HUES6 (cell line): ENCODE results near the gene SDHA.
"Not testable (repeated sequence)": the region's sequence is repeated elsewhere in the genome, so short reads cannot be mapped to it uniquely, and the experiment has no call there.

ENCODE experiments used
- H3K27ac ChIP-seq: 2 replicates; pipeline ENCODE4 v1.7.0; 2013; ENCODE audit warnings: low read depth, mild to moderate bottlenecking, low read length, inconsistent platforms
- H3K27me3 ChIP-seq: 2 replicates; pipeline ENCODE4 v1.6.1; 2013; ENCODE audit warnings: low read length; ENCODE audit not compliant: control insufficient read depth, insufficient read depth
- H3K36me3 ChIP-seq: 2 replicates; pipeline ENCODE4 v1.6.1; 2013; ENCODE audit warnings: low read length; ENCODE audit not compliant: control insufficient read depth, insufficient read depth
- H3K4me1 ChIP-seq: 2 replicates; pipeline ENCODE4 v1.6.1; 2013; ENCODE audit warnings: low read length; ENCODE audit not compliant: control insufficient read depth, insufficient read depth
- H3K4me3 ChIP-seq: 2 replicates; pipeline ENCODE4 v1.5.1; 2013; ENCODE audit warnings: low read depth, low read length
- H3K9ac ChIP-seq: one replicate; pipeline ENCODE4 v1.6.1; 2013; ENCODE audit warnings: mild to moderate bottlenecking, low read length
- H3K9me3 ChIP-seq: 2 replicates; pipeline ENCODE4 v1.6.1; 2013; ENCODE audit warnings: low read depth, low read length; ENCODE audit not compliant: control insufficient read depth, insufficient read depth

SDHA gene

GRCh38 chr5:264338-264737, 46.2 kb downstream of the SDHA start:
- Histone ChIP-seq H3K9me3 (no peaks in the 10 kb centered on the region), H3K4me3 (no peak overlapping the region), H3K36me3 (peaks cover 20% of the 10 kb centered on the region), H3K27me3 (no peaks in the 10 kb centered on the region), H3K4me1 (no peaks in the 10 kb centered on the region), H3K27ac (no peak overlapping the region), H3K9ac (no peak overlapping the region)

- peaks cover 20% of the 10 kb centered on the region for H3K36me3 ChIP-seq
- not testable (repeated sequence) for H3K9me3 ChIP-seq, H3K4me3 ChIP-seq, H3K27ac ChIP-seq, H3K9ac ChIP-seq, H3K27me3 ChIP-seq, H3K4me1 ChIP-seq
Measured at GRCh38 chr5:266311-267026, 48.3 kb downstream of the SDHA start.

DNA sequence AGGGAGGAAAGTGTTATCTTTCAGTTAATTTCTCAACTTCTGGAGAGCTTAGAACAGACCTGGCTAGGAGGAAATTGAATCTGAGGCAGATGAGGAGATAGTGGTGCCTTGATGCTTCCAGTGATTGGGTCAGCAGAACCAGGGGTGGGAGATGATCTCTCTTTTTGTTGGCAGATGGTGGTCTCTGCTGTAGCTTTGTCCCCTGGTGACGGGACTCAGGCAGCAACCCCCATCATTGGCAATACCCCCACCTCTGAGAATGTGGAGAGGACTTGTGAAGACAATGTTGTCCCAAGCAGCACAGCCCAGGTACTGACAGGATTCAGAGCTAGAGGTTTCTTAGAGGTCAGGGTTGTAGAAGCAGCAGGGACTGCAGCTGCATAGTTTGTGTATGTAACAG, 49.6 kb downstream of the SDHA start:
- no peaks in the 10 kb centered on the region for H3K9me3 ChIP-seq

GRCh38 chr5:270340-270739, 52.2 kb downstream of the SDHA start:
- Histone ChIP-seq H3K9ac (peak overlapping the region; percentile 28), H3K9me3 (no peaks in the 10 kb centered on the region), H3K4me1 (no peaks in the 10 kb centered on the region), H3K27me3 (no peaks in the 10 kb centered on the region), H3K36me3 (peaks cover 19% of the 10 kb centered on the region), H3K27ac (no peak overlapping the region), H3K4me3 (peak overlapping the region; percentile 51)

More for the DNA sequence above, 49.6 kb downstream of the SDHA start:
- Histone ChIP-seq H3K4me1 (no peaks in the 10 kb centered on the region), H3K9ac (no peak overlapping the region), H3K27me3 (no peaks in the 10 kb centered on the region), H3K27ac (no peak overlapping the region), H3K4me3 (no peak overlapping the region), H3K36me3 (peaks cover 18% of the 10 kb centered on the region)

DNA sequence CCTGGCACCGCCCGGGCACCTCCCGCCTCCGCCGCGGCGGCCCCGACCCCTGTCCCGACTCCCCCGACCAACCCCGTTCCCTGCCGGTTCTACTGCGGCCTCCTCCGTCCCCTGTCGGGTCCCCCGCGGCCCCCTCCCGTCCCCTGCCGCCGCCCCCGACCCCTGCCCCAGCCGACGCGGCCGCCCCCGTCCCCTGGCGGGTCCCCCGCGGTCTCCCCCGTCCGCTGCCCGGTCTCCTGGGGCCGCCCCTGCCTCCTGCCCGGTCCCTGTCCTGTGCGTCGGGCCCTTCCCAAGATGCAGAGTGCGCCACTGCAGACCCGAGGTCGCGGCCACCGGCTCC, 53.7 kb downstream of the SDHA start:
- Histone ChIP-seq H3K4me3 (peak overlapping the region; percentile 82), H3K36me3 (peaks cover 24% of the 10 kb centered on the region), H3K27ac (peak overlapping the region; percentile 68; the same call in 1 of the 2 replicates), H3K9ac (peak overlapping the region; percentile 80)
- H3K27me3 ChIP-seq, H3K4me1 ChIP-seq, H3K9me3 ChIP-seq: not testable (repeated sequence)

DNA sequence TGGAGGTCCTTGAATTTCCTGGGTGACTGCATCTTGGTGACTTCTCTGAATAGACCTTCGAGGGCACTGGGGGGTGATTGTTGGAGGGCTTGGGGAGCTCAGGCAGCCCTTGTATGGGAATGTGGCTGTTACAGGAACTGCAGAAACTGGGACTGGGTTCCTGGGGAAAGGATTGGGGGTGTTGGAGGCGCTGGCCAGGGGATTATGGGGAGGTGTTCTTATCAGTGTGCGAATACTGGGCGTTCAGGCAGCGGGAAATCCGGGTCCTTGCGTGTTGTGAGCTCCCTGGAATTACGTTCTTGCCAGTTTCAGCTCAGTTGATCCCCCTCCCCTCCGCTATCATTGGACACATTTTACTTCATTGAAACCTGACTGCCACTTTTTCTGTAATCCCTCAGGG, 55.0 kb downstream of the SDHA start:
- not testable (repeated sequence) for H3K27me3 ChIP-seq, H3K27ac ChIP-seq, H3K9ac ChIP-seq, H3K4me1 ChIP-seq, H3K9me3 ChIP-seq
- Histone ChIP-seq H3K36me3 (peaks cover 24% of the 10 kb centered on the region), H3K4me3 (peak overlapping the region; percentile 49; the same call in 1 of the 2 replicates)

DNA sequence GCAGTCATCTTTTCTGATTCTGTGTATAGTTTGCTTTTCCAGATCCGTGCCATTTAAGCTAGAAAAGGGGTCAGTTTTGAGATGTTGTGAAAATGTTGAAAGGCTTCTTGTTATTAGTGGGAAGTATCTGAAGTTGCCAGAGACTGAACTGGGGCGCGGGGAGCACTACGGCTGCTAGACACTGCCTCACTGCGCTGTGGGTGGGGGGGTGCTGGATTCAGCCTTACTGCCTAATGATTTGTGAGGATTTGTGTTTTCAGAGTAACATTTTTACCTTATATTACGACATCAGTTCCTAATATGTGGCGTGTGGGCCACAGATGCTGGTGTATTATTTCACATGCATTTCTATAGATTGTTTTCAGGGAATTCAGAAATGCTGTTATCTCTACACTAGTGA, 55.4 kb downstream of the SDHA start:
- not testable (repeated sequence) for H3K9me3 ChIP-seq, H3K4me1 ChIP-seq, H3K27ac ChIP-seq, H3K27me3 ChIP-seq, H3K9ac ChIP-seq
- Histone ChIP-seq H3K36me3 (peaks cover 24% of the 10 kb centered on the region), H3K4me3 (0 out of 2 replicates have a peak overlapping the region, but pooled peaks have one; percentile 49)

GRCh38 chr5:274346-274745, 56.2 kb downstream of the SDHA start:
- not testable (repeated sequence) for H3K27me3 ChIP-seq, H3K4me3 ChIP-seq, H3K9ac ChIP-seq, H3K27ac ChIP-seq, H3K4me1 ChIP-seq, H3K9me3 ChIP-seq
- H3K36me3 ChIP-seq = peaks cover 24% of the 10 kb centered on the region

- H3K36me3 ChIP-seq = peaks cover 38% of the 10 kb centered on the region
- no peak overlapping the region for H3K9ac ChIP-seq
- H3K9me3 ChIP-seq = peaks cover 19% of the 10 kb centered on the region
- H3K4me3 ChIP-seq = no peak overlapping the region
- H3K4me1 ChIP-seq = no peaks in the 10 kb centered on the region
- H3K27me3 ChIP-seq = no peaks in the 10 kb centered on the region
- no peak overlapping the region for H3K27ac ChIP-seq
Measured at GRCh38 chr5:278646-279045, 60.5 kb downstream of the SDHA start.

- peaks cover 19% of the 10 kb centered on the region for H3K9me3 ChIP-seq
- not testable (repeated sequence) for H3K4me1 ChIP-seq, H3K27ac ChIP-seq
Measured at GRCh38 chr5:279051-279665, 61.0 kb downstream of the SDHA start.

DNA sequence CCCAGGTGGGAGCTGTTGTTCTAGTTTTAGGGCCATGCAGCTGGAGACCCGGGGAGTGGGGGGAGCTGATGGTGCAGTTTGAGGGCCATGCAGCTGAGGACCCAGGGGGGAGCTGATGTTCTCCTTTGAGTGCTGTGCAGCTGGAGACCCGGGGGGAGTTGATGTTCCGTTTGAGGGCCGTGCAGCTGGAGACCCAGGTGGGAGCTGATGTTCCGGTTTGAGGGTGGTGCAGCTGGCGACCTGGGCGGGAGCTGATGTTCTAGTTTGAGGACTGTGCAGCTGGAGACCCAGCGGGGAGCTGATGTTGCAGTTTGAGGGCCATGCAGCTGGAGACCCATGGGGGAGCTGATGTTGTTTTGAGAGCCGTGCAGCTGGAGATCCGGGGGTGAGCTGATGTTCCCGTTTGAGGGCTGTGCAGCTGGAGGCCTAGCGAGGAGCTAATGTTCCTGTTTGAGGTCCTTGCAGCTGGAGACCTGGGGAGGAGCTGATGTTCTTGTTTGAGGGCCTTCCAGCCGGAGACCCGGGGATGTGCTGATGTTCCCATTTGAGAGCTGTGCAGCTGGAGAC, 68.0 kb downstream of the SDHA start:
- Histone ChIP-seq H3K4me1 (no peaks in the 10 kb centered on the region), H3K27me3 (no peaks in the 10 kb centered on the region), H3K9ac (no peak overlapping the region), H3K36me3 (peaks cover 46% of the 10 kb centered on the region), H3K9me3 (peaks cover 19% of the 10 kb centered on the region), H3K27ac (no peak overlapping the region), H3K4me3 (no peak overlapping the region)

More at GRCh38 chr5:279051-279665, 61.0 kb downstream of the SDHA start:
- H3K36me3 ChIP-seq = peaks cover 38% of the 10 kb centered on the region
- not testable (repeated sequence) for H3K9ac ChIP-seq, H3K27me3 ChIP-seq, H3K4me3 ChIP-seq
